ENCODE measurements around the gene SUPT3H.
"Not testable (repeated sequence)": the region's sequence is repeated elsewhere in the genome, so short reads cannot be mapped to it uniquely, and the experiment has no call there.

The SUPT3H gene

GRCh38 chr6:45105170-45105820 is 272.4 kb downstream of the SUPT3H start:
- DNase-seq, result no peak

- DNase-seq, result no peak
Measured at GRCh38 chr6:45104429-45104828, 273.3 kb downstream of the SUPT3H start.

DNA sequence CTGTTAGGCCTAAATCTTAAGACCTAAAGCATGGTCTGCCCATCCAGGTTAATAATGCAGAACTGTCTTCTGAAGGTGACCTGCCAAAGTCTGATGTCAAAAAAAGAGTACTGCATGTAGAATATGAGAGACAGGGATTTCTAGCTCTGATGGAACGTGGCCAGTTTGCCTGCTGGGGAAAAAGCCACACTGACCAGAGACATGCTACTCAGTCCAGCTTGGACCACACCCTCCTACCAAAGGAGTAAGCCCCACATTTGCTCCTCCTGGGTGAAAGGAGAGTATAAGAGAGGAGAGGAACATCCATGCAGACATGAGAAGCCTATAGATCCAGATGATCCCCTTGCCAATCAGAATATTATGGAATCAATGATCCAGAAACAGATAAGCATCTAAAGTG is 279.5 kb downstream of the SUPT3H start:
- DNase-seq, result no peak

GRCh38 chr6:45094831-45095230 is 282.9 kb downstream of the SUPT3H start:
- DNase-seq, result no peak

GRCh38 chr6:45092135-45092534 is 285.6 kb downstream of the SUPT3H start:
- DNase-seq, result no peak

- no peak for DNase-seq
Measured at GRCh38 chr6:45086360-45087084, 291.2 kb downstream of the SUPT3H start.

DNA sequence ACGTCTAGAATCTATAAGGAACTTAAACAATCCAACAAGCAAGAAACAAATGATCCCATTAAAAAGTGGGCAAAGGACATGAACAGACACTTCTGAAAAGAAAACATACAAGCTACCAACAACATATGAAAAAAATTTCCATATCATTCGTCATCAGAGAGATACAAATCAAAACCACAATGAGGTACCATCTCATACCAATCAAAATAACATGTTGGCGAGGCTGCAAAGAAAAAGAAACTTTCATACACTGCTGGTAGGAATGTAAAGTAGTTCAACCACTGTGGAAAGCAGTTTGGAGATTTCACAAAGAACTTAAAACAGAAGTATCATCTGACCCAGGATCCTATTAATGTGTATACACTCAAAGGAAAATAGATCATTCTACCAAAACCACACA is 293.5 kb downstream of the SUPT3H start:
- no peak for DNase-seq

DNA sequence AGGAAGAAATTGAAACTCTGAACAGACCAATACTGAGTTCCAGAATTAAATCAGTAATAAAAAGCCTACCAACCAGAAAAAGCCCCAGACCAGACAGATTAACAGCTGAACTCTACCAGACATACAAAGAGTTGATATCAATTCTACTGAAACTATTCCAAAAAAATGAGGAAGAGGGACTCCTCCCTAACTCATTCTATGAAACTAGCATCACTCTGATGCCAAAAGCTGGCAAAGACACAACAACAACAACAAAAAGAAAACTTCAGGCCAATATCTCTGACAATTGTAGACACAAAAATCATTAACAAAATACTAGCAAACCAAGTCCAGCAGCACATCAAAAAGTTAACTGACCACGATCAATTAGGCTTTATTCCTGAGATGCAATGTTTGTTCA is 295.6 kb downstream of the SUPT3H start:
- no peak for DNase-seq

GRCh38 chr6:45081634-45082033 is 296.1 kb downstream of the SUPT3H start:
- no peak for DNase-seq

- no peak for DNase-seq
Measured at GRCh38 chr6:45078432-45078831, 299.3 kb downstream of the SUPT3H start.

GRCh38 chr6:45076217-45076930 is 301.4 kb downstream of the SUPT3H start:
- DNase-seq, result no peak

- DNase-seq, result no peak
Measured at GRCh38 chr6:45075246-45075645, 302.5 kb downstream of the SUPT3H start.

DNA sequence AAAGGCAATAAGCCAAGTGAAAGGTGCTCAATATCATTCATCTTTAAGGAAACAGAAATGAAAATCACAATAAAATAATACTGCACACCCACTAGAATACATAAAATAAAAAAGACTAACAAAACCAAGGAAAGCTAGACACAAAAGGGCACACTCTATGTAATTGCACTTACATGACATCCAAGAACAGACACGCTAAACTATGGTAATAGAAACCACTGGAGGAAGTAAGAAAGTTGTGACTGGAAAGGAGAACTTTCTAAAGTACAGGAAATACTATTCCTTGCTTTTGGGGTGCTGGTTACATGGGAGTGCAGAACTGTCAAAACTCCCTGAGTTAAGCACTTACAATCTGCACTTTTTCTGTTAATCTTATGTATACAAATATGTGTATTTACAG is 303.3 kb downstream of the SUPT3H start:
- peak; percentile 53 to 58 for DNase-seq

GRCh38 chr6:45073771-45074170 is 304.0 kb downstream of the SUPT3H start:
- DNase-seq, result no peak

- no peak for DNase-seq
Measured at GRCh38 chr6:45072673-45073072, 305.1 kb downstream of the SUPT3H start.

DNA sequence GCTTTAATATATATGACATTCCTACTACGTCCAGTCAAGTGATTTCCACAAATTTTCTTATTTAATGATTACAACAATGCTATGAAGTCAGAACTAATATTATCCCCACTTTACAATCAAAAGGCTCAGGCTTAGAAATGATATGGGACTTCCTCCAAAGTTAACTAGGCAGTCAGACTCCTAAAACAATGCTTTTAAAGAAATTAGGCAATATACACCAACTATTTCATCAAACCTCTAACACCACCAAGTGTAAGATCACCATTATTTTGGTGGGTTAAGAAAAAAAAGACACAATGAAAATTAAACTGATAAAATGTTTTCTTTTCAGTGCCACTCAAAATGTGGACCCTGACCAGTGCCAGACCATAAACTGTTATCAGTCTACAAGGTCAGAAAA is 305.7 kb downstream of the SUPT3H start:
- DNase-seq, result no peak

DNA sequence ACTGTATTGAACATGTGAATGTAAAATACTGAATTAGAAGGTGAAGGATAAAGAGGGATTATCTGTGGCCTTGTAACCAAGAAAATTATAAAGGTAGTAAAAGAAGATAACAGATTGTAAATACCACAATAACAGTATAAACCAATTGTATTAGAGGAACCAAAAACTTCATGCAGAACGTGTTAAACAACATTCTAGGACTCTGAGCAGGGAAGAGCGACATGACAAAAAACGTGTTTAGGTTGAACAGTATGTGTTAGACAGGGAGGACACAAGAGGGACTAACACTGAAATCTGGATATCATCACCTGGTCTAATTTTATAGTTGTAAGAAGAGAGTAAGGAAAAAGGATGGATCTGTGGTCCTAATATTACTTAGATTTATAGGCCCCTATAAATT is 308.6 kb downstream of the SUPT3H start:
- no peak for DNase-seq

DNA sequence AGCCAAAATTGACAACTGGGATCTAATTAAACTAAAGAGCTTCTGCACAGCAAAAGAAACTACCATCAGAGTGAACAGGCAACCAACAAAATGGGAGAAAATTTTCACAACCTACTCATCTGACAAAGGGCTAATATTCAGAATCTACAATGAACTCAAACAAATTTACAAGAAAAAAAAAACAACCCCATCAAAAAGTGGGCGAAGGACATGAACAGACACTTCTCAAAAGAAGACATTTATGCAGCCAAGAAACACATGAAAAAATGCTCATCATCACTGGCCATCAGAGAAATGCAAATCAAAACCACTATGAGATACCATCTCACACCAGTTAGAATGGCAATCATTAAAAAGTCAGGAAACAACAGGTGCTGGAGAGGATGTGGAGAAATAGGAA is 310.3 kb downstream of the SUPT3H start:
- DNase-seq, result not testable (repeated sequence)

GRCh38 chr6:45062659-45063058 is 315.1 kb downstream of the SUPT3H start:
- DNase-seq, result not testable (repeated sequence)

GRCh38 chr6:45057711-45058110 is 320.0 kb downstream of the SUPT3H start:
- no peak for DNase-seq

DNA sequence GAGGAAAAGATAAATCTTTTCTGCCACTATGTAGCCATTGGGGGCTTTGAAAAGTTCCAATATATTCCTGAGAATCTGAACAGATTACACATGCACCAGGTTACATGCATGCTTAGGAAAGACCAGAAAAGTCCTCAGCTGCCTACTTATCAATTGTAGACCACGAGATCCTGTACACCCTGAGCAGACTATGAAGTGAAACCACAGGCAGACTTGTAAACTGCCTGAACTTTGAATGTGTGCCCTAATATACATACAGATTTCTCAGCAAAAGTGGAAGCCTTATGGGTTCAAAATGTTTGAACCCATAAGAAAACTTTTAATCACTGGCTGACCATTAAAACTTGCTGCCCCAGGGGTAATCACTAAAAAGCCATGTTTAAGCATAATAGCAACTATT is 323.1 kb downstream of the SUPT3H start:
- peak; percentile 38 to 52 for DNase-seq

- DNase-seq, result no peak
Measured at GRCh38 chr6:45052325-45052724, 325.4 kb downstream of the SUPT3H start.

- peak; percentile 93 to 97 for DNase-seq
Measured at GRCh38 chr6:45049188-45049843, 328.4 kb downstream of the SUPT3H start.

GRCh38 chr6:45047573-45047972 is 330.2 kb downstream of the SUPT3H start:
- no peak for DNase-seq
